ENCODE data around the gene ZNF699.
"Not testable (repeated sequence)": the region's sequence is repeated elsewhere in the genome, so short reads cannot be mapped to it uniquely, and the experiment has no call there.

Gene ZNF699

GRCh38 chr19:9309139-9309973, at the start of gene ZNF699:
ZNF699 (minus strand) TSS chr19:9309838; CDS start chr19:9305119, 4,719 bp downstream.
- DNase-seq (ENCODE audit: low spot score): peak; percentile 98

DNA sequence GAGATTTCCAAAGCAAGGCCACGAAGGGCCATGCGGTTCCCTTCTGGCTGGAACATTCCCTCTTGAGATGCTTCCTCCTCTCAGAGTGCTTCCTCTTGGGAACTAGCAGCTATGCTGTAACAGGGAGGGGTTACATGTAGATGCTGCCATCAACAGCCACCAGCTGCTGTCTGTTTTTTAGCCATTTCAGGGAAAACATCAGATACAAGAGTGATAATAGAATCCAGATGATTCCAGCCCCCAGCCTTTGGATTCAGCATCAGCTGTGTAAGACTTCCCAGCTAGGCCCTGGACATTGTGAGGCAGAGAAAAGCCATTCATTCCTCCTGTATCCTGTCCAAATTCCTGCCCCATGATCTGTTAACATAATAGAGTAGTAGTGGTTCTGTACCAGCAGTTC, 45.0 kb upstream of the ZNF699 start:
- no peak for DNase-seq (ENCODE audit: low spot score)

- DNase-seq (ENCODE audit: low spot score): no peak
Measured at GRCh38 chr19:9353011-9353410, 43.4 kb upstream of the ZNF699 start.

- no peak for DNase-seq (ENCODE audit: low spot score)
Measured at GRCh38 chr19:9352505-9352904, 42.9 kb upstream of the ZNF699 start.

DNA sequence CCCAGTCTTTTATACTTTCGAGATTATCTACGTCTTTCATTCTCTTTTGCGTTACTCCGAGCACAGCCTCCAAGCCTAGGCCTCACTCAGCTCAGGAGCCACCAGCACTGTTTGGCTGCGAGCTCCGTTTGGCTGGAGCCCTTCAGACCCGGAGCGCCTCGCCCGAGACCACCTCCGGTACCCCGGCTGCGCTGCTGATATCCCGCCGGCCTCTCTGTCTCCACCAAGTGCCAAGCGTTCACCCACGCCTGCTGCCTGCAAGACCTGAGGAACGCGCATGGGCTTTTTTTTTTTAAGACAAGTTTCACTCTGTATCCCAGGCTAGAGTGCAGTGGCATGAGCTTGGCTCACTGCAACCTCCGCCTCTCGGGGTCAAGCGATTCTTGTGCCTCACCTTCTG, 39.0 kb upstream of the ZNF699 start:
- no peak for DNase-seq (ENCODE audit: low spot score)

DNA sequence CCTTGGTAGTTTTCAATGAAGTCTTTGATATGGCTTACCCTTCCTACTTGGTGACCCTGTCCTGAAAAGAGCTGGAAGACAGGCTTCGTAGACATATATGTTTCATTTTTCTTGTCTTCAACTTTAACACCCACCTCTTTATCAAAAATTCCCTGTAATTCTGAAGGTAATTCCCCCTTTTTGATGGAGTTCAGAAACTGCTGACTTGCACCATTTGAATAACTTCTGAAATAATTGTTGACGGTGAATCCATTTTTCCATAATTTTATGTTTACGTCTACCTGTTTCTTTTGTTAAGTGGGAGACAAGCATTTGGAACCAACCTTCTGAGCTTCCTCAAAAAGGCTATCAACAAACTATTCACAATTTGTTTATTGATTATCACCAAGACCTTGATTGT, 38.6 kb upstream of the ZNF699 start:
- no peak for DNase-seq (ENCODE audit: low spot score)

DNA sequence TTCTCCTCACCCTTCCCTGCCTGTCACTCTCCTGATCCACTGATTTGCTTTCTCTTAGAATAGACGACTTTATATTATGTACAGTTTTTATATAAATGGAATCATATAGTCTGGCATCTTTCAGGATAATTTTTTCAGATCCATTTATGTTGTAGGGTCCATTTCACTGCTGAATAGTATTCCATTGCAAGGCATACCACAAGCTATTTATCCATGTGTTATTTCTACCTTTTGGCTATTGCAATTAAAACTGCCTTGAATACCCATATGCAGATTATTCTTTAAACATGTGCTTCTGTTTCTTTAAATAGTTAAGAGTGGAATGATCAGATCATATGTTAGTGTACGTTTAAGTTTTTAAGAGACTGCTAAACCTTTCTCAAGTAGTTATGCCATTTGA, 35.4 kb upstream of the ZNF699 start:
- no peak for DNase-seq (ENCODE audit: low spot score)

DNA sequence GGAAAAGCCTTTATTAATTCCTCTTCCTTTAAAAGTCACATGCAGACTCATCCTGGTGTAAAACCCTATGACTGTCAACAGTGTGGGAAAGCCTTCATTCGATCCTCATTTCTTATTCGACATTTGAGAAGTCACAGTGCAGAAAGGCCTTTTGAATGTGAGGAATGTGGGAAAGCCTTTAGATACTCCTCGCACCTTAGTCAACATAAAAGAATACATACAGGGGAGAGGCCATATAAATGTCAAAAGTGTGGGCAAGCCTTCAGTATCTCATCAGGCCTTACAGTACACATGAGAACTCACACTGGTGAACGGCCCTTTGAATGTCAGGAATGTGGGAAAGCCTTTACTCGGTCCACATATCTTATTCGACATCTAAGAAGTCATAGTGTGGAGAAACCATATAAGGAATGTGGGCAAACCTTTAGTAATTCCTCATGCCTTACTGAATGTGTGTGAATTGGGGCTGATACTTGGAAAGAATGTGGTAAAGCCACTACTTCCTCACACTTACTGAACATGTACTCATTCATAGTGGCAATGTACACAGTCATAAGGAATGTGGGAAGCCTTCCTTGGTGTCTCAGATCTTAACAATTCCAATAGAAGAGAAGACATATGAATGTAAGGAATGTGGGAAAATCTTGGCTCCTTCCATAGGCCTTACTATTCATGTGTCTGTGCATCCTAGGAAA, 33.1 kb upstream of the ZNF699 start:
- DNase-seq (ENCODE audit: low spot score): no peak

DNA sequence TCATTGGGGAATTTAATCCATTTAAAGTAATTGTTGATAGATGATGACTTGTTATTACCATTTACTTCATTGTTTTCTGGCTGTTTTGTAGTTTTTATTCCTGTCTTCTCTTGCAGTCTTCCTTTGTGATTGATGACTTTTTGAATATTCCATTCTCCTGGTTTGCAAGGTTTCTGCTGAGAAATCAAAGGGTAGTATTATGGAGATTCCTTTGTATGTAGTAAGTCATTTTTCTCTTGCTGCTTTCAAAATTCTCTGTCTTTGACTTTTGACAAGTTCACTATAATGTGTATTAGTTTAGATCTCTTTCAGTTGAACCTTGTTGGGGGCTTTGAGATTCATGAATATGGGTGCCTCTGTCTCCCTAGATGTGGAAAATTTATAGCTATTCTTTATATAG, 20.4 kb upstream of the ZNF699 start:
- no peak for DNase-seq (ENCODE audit: low spot score)

GRCh38 chr19:9324584-9324962, 14.9 kb upstream of the ZNF699 start:
- no peak for DNase-seq (ENCODE audit: low spot score)

DNA sequence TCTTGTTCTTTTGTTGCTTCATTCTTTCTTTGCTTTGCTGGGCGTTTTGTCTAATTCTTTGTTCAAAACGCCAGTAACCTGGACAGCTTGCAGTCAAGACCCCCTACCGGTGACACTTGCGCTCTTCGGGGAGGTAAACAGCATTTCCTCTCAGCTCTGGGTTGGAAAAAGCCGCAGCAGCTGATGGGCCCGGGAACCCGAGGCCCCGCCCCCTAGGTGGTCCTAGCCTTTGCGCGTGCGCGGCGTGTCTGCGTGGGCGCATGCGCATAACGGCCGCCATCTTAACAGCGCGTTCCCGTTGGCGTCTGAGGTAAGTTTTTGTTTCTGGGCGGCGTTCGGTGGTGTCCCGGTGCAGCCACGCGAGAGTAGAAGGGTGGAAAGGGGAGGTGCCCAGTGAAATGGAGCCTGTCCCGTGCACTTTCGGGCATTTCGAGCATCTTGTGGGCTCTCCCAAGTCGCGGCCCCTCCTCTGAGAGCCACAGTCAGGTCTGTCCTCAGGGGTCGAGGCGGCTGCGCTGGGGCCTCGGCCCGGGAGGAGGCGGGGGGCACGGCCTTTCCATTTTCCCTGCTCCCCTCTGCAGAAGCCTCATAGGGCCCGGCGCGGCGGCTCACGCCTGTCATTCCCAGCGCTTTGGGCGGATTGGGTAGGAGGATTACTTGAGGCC, 14.4 kb upstream of the ZNF699 start, which contains the start of gene ZNF559:
ZNF559 (plus strand) TSS at position 261 of the 665 bp plus-strand sequence. CDS start 14,371 bp downstream, outside the sequence.
- DNase-seq (ENCODE audit: low spot score): peak; percentile 89

GRCh38 chr19:9323557-9323918, 13.9 kb upstream of the ZNF699 start:
- peak; percentile 86 for DNase-seq (ENCODE audit: low spot score)

DNA sequence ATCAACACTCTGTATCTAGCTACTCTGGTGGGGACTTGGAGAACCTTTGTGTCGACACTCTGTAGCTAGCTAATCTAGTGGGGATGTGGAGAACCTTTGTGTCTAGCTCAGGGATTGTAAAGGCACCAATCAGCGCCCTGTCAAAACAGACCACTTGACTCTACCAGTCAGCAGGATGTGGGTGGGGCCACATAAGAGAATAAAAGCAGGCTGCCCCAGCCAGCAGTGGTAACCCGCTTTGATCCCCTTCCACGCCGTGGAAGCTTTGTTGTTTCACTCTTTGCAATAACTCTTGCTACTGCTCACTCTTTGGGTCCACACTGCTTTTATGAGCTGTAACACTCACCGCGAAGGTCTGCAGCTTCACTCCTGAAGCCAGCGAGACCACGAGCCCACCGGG, 12.6 kb upstream of the ZNF699 start:
- DNase-seq (ENCODE audit: low spot score): not testable (repeated sequence)

DNA sequence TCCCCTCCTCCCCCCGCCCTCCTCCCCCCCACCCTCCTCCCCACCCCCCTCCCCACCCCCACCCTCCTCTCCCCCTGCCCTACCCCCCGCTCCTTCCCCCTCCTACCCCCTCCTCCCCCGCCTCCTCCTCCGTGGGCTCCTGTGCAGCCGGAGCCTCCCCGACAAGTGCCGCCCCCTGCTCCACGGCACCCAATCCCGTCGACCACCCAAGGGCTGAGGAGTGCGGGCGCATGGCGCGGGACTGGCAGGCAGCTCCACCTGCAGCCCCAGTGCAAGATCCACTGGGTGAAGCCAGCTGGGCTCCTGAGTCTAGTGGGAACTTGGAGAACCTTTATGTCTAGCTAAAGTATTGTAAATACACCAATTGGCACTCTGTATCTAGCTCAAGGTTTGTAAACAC, 12.1 kb upstream of the ZNF699 start:
- not testable (repeated sequence) for DNase-seq (ENCODE audit: low spot score)

- no peak for DNase-seq (ENCODE audit: low spot score)
Measured at GRCh38 chr19:9321338-9321737, 11.7 kb upstream of the ZNF699 start.

GRCh38 chr19:9313756-9314155, 4.1 kb upstream of the ZNF699 start:
- DNase-seq (ENCODE audit: low spot score): no peak

DNA sequence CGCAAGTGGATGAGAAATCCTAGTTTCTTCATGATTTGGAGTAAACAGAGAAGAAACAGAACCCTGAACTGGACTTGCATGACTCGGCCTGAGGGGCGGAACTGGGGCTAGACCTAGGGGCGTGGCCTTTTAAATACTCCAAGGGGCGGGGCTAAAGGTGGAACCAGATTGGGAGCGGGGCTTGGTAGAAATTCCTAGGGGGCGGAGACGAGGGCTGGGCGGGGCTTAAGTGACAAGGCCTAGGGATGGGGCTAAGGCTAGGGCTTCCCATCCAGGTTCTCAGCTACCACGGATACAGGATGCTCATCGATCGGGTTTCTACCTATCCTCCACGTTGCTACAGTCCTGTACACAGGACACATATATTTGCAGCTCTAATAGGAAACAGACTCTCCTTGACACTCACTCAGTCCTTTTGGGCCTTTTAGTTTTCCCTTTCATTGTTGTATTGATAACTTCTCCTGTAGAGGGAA, 372 bp upstream of the ZNF699 start:
- no peak for DNase-seq (ENCODE audit: low spot score)

- DNase-seq (ENCODE audit: low spot score): no peak
Measured at GRCh38 chr19:9308091-9308770, 1.4 kb downstream of the ZNF699 start.

GRCh38 chr19:9306443-9306842, 3.2 kb downstream of the ZNF699 start:
- no peak for DNase-seq (ENCODE audit: low spot score)

- DNase-seq (ENCODE audit: low spot score): no peak
Measured at GRCh38 chr19:9296336-9296735, 13.3 kb downstream of the ZNF699 start.

- no peak for DNase-seq (ENCODE audit: low spot score)
Measured at GRCh38 chr19:9295411-9295849, 14.2 kb downstream of the ZNF699 start.

DNA sequence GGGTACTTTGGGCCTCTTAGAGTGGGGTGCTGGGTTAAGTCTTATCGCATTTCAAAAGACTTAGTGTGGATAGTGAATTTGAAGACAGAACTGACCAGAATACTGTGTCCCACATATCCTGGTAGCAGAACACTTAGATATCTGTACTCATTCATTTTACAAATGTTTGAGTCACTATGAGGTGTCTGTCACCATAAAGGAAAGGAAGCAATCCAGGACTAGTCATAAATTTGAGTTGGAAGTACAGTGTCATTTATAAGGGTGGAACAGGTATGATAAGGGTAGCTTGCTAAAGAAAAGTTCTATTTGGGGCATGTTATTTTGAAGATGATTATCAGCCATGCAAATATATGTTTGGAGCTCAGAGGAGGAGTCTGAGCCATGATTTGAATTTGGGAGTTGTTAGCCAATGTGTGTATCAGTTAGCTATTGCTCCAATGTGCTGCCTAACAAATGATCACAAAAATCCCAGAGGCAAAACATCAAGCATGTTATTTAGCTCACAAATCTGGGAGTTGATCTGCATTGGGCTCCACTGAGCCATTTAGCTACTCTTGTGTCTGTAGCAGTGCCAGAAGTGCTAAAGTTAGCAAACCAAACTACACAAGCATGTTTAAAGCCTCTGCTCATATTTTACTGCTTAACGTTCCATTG, 20.3 kb downstream of the ZNF699 start:
- no peak for DNase-seq (ENCODE audit: low spot score)

Measured in putamen (tissue), 1 donor.